ENCODE results near the gene GLIPR2. TPM values are rescaled to one million over a fixed set of nuclear protein-coding genes. Genes with fewer than 3 reads are reported as not detected.
A peak's percentile ranks its signal among the peaks of the same experiment; 100 is the strongest.
"Not testable (repeated sequence)": the region's sequence is repeated elsewhere in the genome, so short reads cannot be mapped to it uniquely, and the experiment has no call there.

GLIPR2 gene
- total and polyA plus RNA-seq, 4 donors, result 30.6 to 56.1 (median 41.6) TPM

DNA sequence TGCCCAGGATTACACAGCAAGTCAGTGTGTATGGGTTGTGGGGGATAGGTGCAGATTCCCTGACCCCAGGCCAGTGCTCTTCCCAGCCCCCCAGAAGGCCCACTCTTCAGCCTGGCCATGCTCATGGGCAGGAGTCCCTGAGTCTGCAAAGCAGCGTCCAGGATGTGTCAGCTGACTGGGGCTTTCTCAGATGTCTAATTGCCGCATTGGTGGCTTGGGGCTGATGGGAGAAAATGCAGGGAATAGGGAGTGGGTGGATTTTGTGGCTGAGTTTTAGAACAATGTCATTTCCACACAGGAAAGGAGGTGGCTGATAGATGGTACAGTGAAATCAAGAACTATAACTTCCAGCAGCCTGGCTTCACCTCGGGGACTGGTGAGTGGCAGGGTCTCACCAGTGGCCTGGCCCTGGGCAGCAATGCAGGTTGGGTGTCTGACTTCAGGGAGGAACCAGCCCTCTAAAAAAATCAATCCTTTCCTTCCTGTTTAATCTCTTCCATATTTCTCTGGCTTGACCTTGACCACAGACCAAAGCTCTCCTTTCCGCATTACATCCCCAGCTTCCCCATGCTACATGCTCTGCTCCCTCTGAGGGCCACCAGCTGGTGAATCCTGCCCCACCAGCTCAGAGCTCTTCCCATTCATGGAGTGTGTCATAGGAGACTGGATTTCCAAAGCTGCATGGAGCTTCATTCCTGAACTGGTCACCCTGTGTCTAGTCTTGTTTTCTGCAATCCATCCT is 14.2 kb downstream of the GLIPR2 start:
- Histone ChIP-seq H3K36me3 (ENCODE audit: control insufficient read depth, insufficient read depth, low read length) (peaks cover 34% of the 10 kb centered on the region), H3K27me3 (ENCODE audit: control insufficient read depth, insufficient read depth, low read length) (no peaks in the 10 kb centered on the region), H3K9me3 (ENCODE audit: control insufficient read depth, insufficient read depth, low read length) (peaks cover 3% of the 10 kb centered on the region), H3K4me1 (ENCODE audit: control insufficient read depth, insufficient read depth, low read length) (peaks cover 42% of the 10 kb centered on the region), H3K4me3 (ENCODE audit: low read depth, low read length) (no peak overlapping the region), H3K27ac (ENCODE audit: low read depth, low read length) (no peak overlapping the region)
- DNase-seq (ENCODE audit: low read depth in 4 of 6, low spot score in 6 of 6), result no peak
- 77% methylated on average over 4 of the region's 4 CpGs for WGBS (ENCODE audit: insufficient coverage)

DNA sequence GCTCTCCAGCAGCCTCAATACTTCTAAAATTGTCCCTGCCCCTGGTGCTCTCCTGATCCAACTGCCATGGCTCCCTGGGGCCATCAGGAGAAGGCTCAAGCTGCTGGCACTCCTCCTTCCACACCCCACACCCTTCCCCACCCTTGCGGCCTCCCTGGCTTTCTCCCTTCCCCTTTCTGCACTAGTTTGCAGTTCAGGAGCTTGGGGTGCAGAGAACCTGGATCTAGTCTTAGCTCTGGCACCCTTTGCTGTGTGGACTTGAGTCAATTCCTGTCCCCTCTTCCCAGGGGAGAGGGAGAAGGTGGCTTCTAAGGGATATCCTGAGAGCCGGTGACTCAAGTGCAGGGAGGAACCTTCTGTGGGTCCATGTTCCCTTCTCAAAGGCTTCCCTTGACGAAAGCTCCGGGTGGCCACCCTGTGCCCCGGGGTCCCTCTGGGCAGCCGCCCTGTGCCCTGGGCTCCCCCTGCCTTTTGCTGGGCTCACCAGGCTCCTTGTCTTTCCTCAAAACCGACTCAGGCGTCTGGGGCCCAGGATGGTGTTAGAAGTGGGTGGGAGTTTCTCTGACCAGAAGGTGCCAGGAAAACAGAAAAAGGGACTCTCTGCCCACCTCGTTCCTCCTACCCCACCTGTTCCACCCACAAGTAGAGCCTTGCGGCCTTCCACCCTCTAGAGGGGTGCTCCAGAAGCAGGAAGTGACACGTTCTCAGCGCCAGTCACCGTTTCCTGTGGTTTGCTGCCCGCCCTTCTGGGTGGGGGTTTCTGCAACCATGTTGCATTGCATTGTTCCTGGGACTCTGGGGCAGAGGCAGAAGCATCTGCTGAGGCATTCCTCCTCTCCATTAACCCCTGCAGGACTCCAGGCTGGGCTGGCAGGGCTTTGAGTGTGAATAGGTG is 15.0 kb downstream of the GLIPR2 start:
- Histone ChIP-seq H3K27me3 (ENCODE audit: control insufficient read depth, insufficient read depth, low read length) (no peaks in the 10 kb centered on the region), H3K4me1 (ENCODE audit: control insufficient read depth, insufficient read depth, low read length) (peaks cover 42% of the 10 kb centered on the region), H3K27ac (ENCODE audit: low read depth, low read length) (no peak overlapping the region), H3K9me3 (ENCODE audit: control insufficient read depth, insufficient read depth, low read length) (no peaks in the 10 kb centered on the region), H3K36me3 (ENCODE audit: control insufficient read depth, insufficient read depth, low read length) (peaks cover 34% of the 10 kb centered on the region), H3K4me3 (ENCODE audit: low read depth, low read length) (no peak overlapping the region)
- no peak for DNase-seq (ENCODE audit: low read depth in 4 of 6, low spot score in 6 of 6)
- WGBS (ENCODE audit: insufficient coverage), result 83% methylated on average over 9 of the region's 14 CpGs

- Histone ChIP-seq H3K27me3 (ENCODE audit: control insufficient read depth, insufficient read depth, low read length) (no peaks in the 10 kb centered on the region), H3K4me3 (ENCODE audit: low read depth, low read length) (no peak overlapping the region), H3K4me1 (ENCODE audit: control insufficient read depth, insufficient read depth, low read length) (peaks cover 36% of the 10 kb centered on the region), H3K27ac (ENCODE audit: low read depth, low read length) (no peak overlapping the region), H3K36me3 (ENCODE audit: control insufficient read depth, insufficient read depth, low read length) (peaks cover 31% of the 10 kb centered on the region), H3K9me3 (ENCODE audit: control insufficient read depth, insufficient read depth, low read length) (no peaks in the 10 kb centered on the region)
- DNase-seq (ENCODE audit: low read depth in 4 of 6, low spot score in 6 of 6), result no peak
- WGBS (ENCODE audit: insufficient coverage), result 98% methylated on average over 8 of the region's 10 CpGs
These were observed 16.4 kb downstream of the GLIPR2 start for GRCh38 chr9:36152741-36153438.

GRCh38 chr9:36153746-36154145 is 17.2 kb downstream of the GLIPR2 start:
- peaks cover 27% of the 10 kb centered on the region for H3K4me1 ChIP-seq (ENCODE audit: control insufficient read depth, insufficient read depth, low read length)
- WGBS (ENCODE audit: insufficient coverage), result 100% methylated on average over 2 of the region's 9 CpGs

DNA sequence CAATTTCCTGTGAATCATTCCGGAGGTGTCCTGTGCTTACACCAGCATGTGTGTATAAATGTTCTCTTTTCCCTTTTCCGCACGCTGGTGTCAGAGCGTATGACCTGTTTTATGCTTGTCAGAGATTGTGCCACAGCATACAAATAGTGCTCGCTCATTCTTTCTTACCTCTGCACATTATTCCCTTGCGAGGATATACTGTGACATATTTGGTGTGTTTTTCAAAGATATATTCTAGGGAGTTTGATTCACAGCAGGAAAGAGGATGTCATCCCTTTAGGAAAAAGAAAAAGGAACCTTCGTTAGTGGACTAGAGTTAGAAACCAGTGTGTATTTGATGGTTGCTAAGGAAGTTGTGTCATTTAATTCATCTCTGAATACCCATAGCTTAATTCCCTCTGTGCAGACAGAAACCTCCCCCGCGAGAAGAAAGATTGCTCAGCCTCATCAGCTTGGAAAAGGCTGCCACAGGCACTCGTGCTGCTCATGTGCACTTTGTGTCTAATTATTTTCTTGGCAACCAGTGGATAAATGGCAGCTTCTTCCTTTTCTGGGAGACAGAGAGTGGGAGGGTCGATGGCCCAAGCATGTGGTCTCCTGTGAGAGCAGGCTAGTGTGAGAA is 17.9 kb downstream of the GLIPR2 start:
- Histone ChIP-seq H3K4me3 (ENCODE audit: low read depth, low read length) (no peak overlapping the region), H3K9me3 (ENCODE audit: control insufficient read depth, insufficient read depth, low read length) (no peaks in the 10 kb centered on the region), H3K27ac (ENCODE audit: low read depth, low read length) (peak overlapping the region; percentile 83), H3K27me3 (ENCODE audit: control insufficient read depth, insufficient read depth, low read length) (no peaks in the 10 kb centered on the region), H3K4me1 (ENCODE audit: control insufficient read depth, insufficient read depth, low read length) (peaks cover 20% of the 10 kb centered on the region), H3K36me3 (ENCODE audit: control insufficient read depth, insufficient read depth, low read length) (peaks cover 22% of the 10 kb centered on the region)
- DNase-seq (ENCODE audit: low read depth in 4 of 6, low spot score in 6 of 6), result peak in 2 of 6 donors; percentile 77 to 90
- 7% methylated on average over 3 of the region's 11 CpGs for WGBS (ENCODE audit: insufficient coverage)

More at GRCh38 chr9:36153746-36154145, 17.2 kb downstream of the GLIPR2 start:
- Histone ChIP-seq H3K4me3 (ENCODE audit: low read depth, low read length) (no peak overlapping the region), H3K27me3 (ENCODE audit: control insufficient read depth, insufficient read depth, low read length) (no peaks in the 10 kb centered on the region), H3K27ac (ENCODE audit: low read depth, low read length) (peak overlapping the region; percentile 83), H3K36me3 (ENCODE audit: control insufficient read depth, insufficient read depth, low read length) (peaks cover 25% of the 10 kb centered on the region), H3K9me3 (ENCODE audit: control insufficient read depth, insufficient read depth, low read length) (no peaks in the 10 kb centered on the region)
- DNase-seq (ENCODE audit: low read depth in 4 of 6, low spot score in 6 of 6), result no peak

DNA sequence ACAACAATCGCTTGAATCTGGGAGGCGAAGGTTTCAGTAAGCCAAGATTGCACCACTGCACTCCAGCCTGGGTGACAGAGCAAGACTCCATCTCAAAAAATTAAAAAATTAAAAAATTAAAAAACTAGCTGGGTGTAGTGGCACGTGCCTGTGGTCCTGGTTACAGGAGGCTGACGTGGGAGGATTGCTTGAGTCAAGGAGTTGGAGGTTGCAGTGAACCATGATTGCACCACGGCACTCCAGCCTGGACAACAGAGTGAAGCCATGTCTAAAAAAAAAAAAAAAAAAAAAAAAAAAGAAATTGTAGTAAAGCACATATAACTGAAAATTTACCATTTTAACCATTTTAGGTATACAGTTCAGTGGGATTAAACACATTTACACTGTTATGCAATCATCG is 19.6 kb downstream of the GLIPR2 start:
- no peak overlapping the region for H3K27ac ChIP-seq (ENCODE audit: low read depth, low read length)
- 100% methylated on average over 3 of the region's 6 CpGs for WGBS (ENCODE audit: insufficient coverage)
- H3K27me3 ChIP-seq (ENCODE audit: control insufficient read depth, insufficient read depth, low read length), result no peaks in the 10 kb centered on the region
- H3K9me3 ChIP-seq (ENCODE audit: control insufficient read depth, insufficient read depth, low read length), result no peaks in the 10 kb centered on the region
- H3K4me3 ChIP-seq (ENCODE audit: low read depth, low read length), result no peak overlapping the region
- peaks cover 9% of the 10 kb centered on the region for H3K36me3 ChIP-seq (ENCODE audit: control insufficient read depth, insufficient read depth, low read length)
- DNase-seq (ENCODE audit: low read depth in 4 of 6, low spot score in 6 of 6), result no peak
- H3K4me1 ChIP-seq (ENCODE audit: control insufficient read depth, insufficient read depth, low read length), result peaks cover 16% of the 10 kb centered on the region

GRCh38 chr9:36158122-36158521 is 21.6 kb downstream of the GLIPR2 start:
- Histone ChIP-seq H3K9me3 (ENCODE audit: control insufficient read depth, insufficient read depth, low read length) (no peaks in the 10 kb centered on the region), H3K36me3 (ENCODE audit: control insufficient read depth, insufficient read depth, low read length) (no peaks in the 10 kb centered on the region), H3K4me3 (ENCODE audit: low read depth, low read length) (no peak overlapping the region), H3K4me1 (ENCODE audit: control insufficient read depth, insufficient read depth, low read length) (peaks cover 18% of the 10 kb centered on the region), H3K27ac (ENCODE audit: low read depth, low read length) (no peak overlapping the region), H3K27me3 (ENCODE audit: control insufficient read depth, insufficient read depth, low read length) (no peaks in the 10 kb centered on the region)
- no peak for DNase-seq (ENCODE audit: low read depth in 4 of 6, low spot score in 6 of 6)
- no CpG with 5 or more reads among the region's 2 CpGs for WGBS (ENCODE audit: insufficient coverage)

DNA sequence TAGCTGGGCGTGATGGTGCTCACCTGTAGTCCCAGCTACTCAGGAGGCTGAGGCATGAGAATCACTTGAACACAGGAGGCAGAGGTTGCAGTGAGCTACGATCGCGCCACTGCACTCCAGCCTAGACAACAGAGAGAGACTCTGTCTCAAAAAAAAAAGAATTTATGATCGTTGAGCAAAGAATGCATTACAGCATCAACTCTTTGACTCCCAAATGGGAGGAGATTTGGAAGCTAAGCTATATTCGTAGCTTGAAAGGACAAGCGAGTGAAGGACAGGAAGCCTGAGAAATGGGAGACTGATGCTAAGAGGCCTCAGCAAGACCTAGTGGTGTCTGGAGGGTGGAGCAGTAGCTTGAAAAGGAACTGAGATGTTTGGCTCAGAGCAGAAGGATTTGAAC is 22.4 kb downstream of the GLIPR2 start:
- Histone ChIP-seq H3K27ac (ENCODE audit: low read depth, low read length) (no peak overlapping the region), H3K4me1 (ENCODE audit: control insufficient read depth, insufficient read depth, low read length) (peaks cover 26% of the 10 kb centered on the region), H3K27me3 (ENCODE audit: control insufficient read depth, insufficient read depth, low read length) (no peaks in the 10 kb centered on the region), H3K36me3 (ENCODE audit: control insufficient read depth, insufficient read depth, low read length) (no peaks in the 10 kb centered on the region), H3K4me3 (ENCODE audit: low read depth, low read length) (no peak overlapping the region), H3K9me3 (ENCODE audit: control insufficient read depth, insufficient read depth, low read length) (no peaks in the 10 kb centered on the region)
- 92% methylated on average over 3 of the region's 7 CpGs for WGBS (ENCODE audit: insufficient coverage)
- no peak for DNase-seq (ENCODE audit: low read depth in 4 of 6, low spot score in 6 of 6)

- not testable (repeated sequence) for H3K36me3 ChIP-seq (ENCODE audit: control insufficient read depth, insufficient read depth, low read length); H3K27me3 ChIP-seq (ENCODE audit: control insufficient read depth, insufficient read depth, low read length); DNase-seq (ENCODE audit: low read depth in 4 of 6, low spot score in 6 of 6); H3K4me3 ChIP-seq (ENCODE audit: low read depth, low read length); H3K27ac ChIP-seq (ENCODE audit: low read depth, low read length); H3K9me3 ChIP-seq (ENCODE audit: control insufficient read depth, insufficient read depth, low read length)
- WGBS (ENCODE audit: insufficient coverage), result 92% methylated on average over 2 of the region's 4 CpGs
- peaks cover 31% of the 10 kb centered on the region for H3K4me1 ChIP-seq (ENCODE audit: control insufficient read depth, insufficient read depth, low read length)
These were observed 23.0 kb downstream of the GLIPR2 start for GRCh38 chr9:36159509-36159908.

Data from spinal cord (tissue), 10 donors.